WTC11 (cell line): ENCODE results near the gene MAP6. TPM values are rescaled to one million over a fixed set of nuclear protein-coding genes. Genes with fewer than 3 reads are reported as not detected.

ENCODE experiments used
- ATAC-seq: fragments of 200-7000 bp; cut with Tn5 transposase; 2 replicates; pipeline ENCODE4 v1.10.0; 2021; ENCODE audit warnings: mild to moderate bottlenecking, moderate library complexity
- CTCF ChIA-PET: fragments of 300-600 bp; sonication (Branson Sonifier 250); formaldehyde crosslinking; loops from one replicate; lab custom pipeline; 2021; ENCODE audit warnings: antibody characterized with exemption; lab: Charles Lee
- POLR2A ChIA-PET: fragments of 350-600 bp; sonication (Branson Sonifier 250); formaldehyde crosslinking; loops from one replicate; lab custom pipeline; 2021; ENCODE audit warnings: antibody characterized with exemption; lab: Charles Lee
- DNase-seq: peaks from one replicate; pipeline ENCODE4 v3.0.0; 2021; ENCODE audit warnings: low spot score
- H3K27ac Mint-ChIP-seq: 2 replicates; pipeline ENCODE4 v1.8.0; 2021; ENCODE audit warnings: mixed read lengths
- H3K27me3 Mint-ChIP-seq: 2 replicates; pipeline ENCODE4 v1.8.0; 2021; ENCODE audit warnings: low read depth, mild to moderate bottlenecking, moderate library complexity, mixed read lengths
- H3K36me3 Mint-ChIP-seq: 2 replicates; pipeline ENCODE4 v1.8.0; 2021; ENCODE audit warnings: mixed read lengths
- H3K4me1 Mint-ChIP-seq: 2 replicates; pipeline ENCODE4 v1.8.0; 2022; ENCODE audit warnings: mixed read lengths
- H3K4me3 Mint-ChIP-seq: 2 replicates; pipeline ENCODE4 v1.8.0; 2021; ENCODE audit warnings: mild to moderate bottlenecking, moderate library complexity, mixed read lengths
- H3K9me3 Mint-ChIP-seq: 2 replicates; pipeline ENCODE4 v1.8.0; 2021; ENCODE audit warnings: mixed read lengths
- ATF6 ChIP-seq: sonication (generic); formaldehyde crosslinking; IDR thresholded peaks from 2 replicates; pipeline ENCODE4 v1.8.1; 2023; ENCODE audit warnings: mild to moderate bottlenecking, missing genetic modification reagents
- CTCF ChIP-seq: fragments of 200-600 bp; IDR thresholded peaks from 2 replicates; pipeline ENCODE4 v1.8.0; 2022; ENCODE audit warnings: antibody characterized with exemption
- ERG ChIP-seq: fragments of 250-450 bp; sonication (Bioruptor Pico); IDR thresholded peaks from 2 replicates; pipeline ENCODE4 v1.8.0; 2021; ENCODE audit warnings: mild to moderate bottlenecking
- FOXK1 ChIP-seq: sonication (generic); formaldehyde crosslinking; IDR thresholded peaks from 2 replicates; pipeline ENCODE4 v1.8.0; 2022; ENCODE audit warnings: mild to moderate bottlenecking, moderate library complexity, missing genetic modification reagents
- GABPB1 ChIP-seq: sonication (generic); formaldehyde crosslinking; IDR thresholded peaks from 2 replicates; pipeline ENCODE4 v1.8.1; 2023; ENCODE audit warnings: mild to moderate bottlenecking, missing genetic modification reagents
- GRHL2 ChIP-seq: fragments of 250-450 bp; sonication (Bioruptor Pico); IDR thresholded peaks from 2 replicates; pipeline ENCODE4 v1.8.0; 2022; ENCODE audit warnings: mild to moderate bottlenecking, moderate library complexity; ENCODE audit not compliant: insufficient replicate concordance, severe bottlenecking
- HMGA2 ChIP-seq: fragments of 250-450 bp; sonication (Bioruptor Pico); IDR thresholded peaks from 2 replicates; pipeline ENCODE4 v1.4.0; 2021; ENCODE audit warnings: mild to moderate bottlenecking, moderate library complexity
- HMGXB4 ChIP-seq: sonication (generic); formaldehyde crosslinking; IDR thresholded peaks from 2 replicates; pipeline ENCODE4 v1.8.1; 2023; ENCODE audit warnings: mild to moderate bottlenecking, moderate library complexity, missing genetic modification reagents
- IRF1 ChIP-seq: sonication (generic); formaldehyde crosslinking; IDR thresholded peaks from 2 replicates; pipeline ENCODE4 v1.8.0; 2023; ENCODE audit warnings: missing genetic modification reagents
- PRDM15 ChIP-seq: sonication (generic); formaldehyde crosslinking; IDR thresholded peaks from 2 replicates; pipeline ENCODE4 v1.8.0; 2022; ENCODE audit warnings: missing genetic modification reagents
- SOX15 ChIP-seq: fragments of 250-450 bp; sonication (Bioruptor Pico); IDR thresholded peaks from 2 replicates; pipeline ENCODE4 v1.9.0; 2021; ENCODE audit warnings: mild to moderate bottlenecking
- SP1 ChIP-seq: sonication (generic); formaldehyde crosslinking; conservative IDR thresholded peaks from 2 replicates; pipeline ENCODE4 v1.8.1; 2022; ENCODE audit warnings: missing genetic modification reagents
- TEAD4 ChIP-seq: sonication (generic); formaldehyde crosslinking; IDR thresholded peaks from 2 replicates; pipeline ENCODE4 v1.8.0; 2022; ENCODE audit warnings: mild to moderate bottlenecking, missing genetic modification reagents
- USF2 ChIP-seq: sonication (generic); formaldehyde crosslinking; IDR thresholded peaks from 2 replicates; pipeline ENCODE4 v1.8.1; 2023; ENCODE audit warnings: mild to moderate bottlenecking, missing genetic modification reagents, moderate library complexity
- ZNF232 ChIP-seq: sonication (generic); formaldehyde crosslinking; IDR thresholded peaks from 2 replicates; pipeline ENCODE4 v1.8.0; 2022; ENCODE audit warnings: mild to moderate bottlenecking, missing genetic modification reagents
- ZNF281 ChIP-seq: sonication (generic); formaldehyde crosslinking; IDR thresholded peaks from 2 replicates; pipeline ENCODE4 v1.8.0; 2023; ENCODE audit warnings: mild to moderate bottlenecking, missing genetic modification reagents
- ZNF396 ChIP-seq: fragments of 250-450 bp; sonication (Bioruptor Pico); IDR thresholded peaks from 2 replicates; pipeline ENCODE4 v1.8.0; 2021; ENCODE audit warnings: mild to moderate bottlenecking, moderate library complexity, borderline replicate concordance
- ZNF423 ChIP-seq: fragments of 250-450 bp; sonication (Bioruptor Pico); IDR thresholded peaks from 2 replicates; pipeline ENCODE4 v2.1.2; 2022; ENCODE audit warnings: mild to moderate bottlenecking, moderate library complexity
- ZNF512 ChIP-seq: sonication (generic); formaldehyde crosslinking; IDR thresholded peaks from 2 replicates; pipeline ENCODE4 v1.8.1; 2022; ENCODE audit warnings: missing genetic modification reagents, borderline replicate concordance
- total RNA-seq: library from RNA; stranded (reverse); gene quantifications from 3 replicates; pipeline ENCODE4 v1.2.3, GENCODE V29; 2021

MAP6 gene
- total RNA-seq, 1 experiment from 2014 or later = 0.90 TPM

GRCh38 chr11:75706260-75706729, 37.5 kb upstream of the MAP6 start:
- no peak overlapping the region for H3K4me3 Mint-ChIP-seq
- no peak for TF ChIP-seq HMGA2 (CRISPR knock-in tag)
- TF ChIP-seq TEAD4 = no peak
- TF ChIP-seq SP1 = peak; percentile 56; the same call in 1 of the 2 replicates
- no peak for TF ChIP-seq GRHL2
- no peak for TF ChIP-seq ZNF396 (CRISPR knock-in tag)
- TF ChIP-seq ZNF281 = no peak
- TF ChIP-seq HMGXB4 = no peak
- TF ChIP-seq ATF6 (CRISPR knock-in tag) = no peak
- no peak for TF ChIP-seq PRDM15 (CRISPR knock-in tag)
- TF ChIP-seq CTCF = peak; percentile 96
- TF ChIP-seq ZNF423 (CRISPR knock-in tag) = peak; percentile 85
- no peak for TF ChIP-seq USF2 (CRISPR knock-in tag)
- TF ChIP-seq GABPB1 (CRISPR knock-in tag) = peak; percentile 35; the same call in 1 of the 2 replicates
- no peak for TF ChIP-seq IRF1 (CRISPR knock-in tag)
- TF ChIP-seq ZNF512 = no peak
- no peak for TF ChIP-seq FOXK1 (CRISPR knock-in tag)
- TF ChIP-seq ERG (CRISPR knock-in tag) = no peak
- TF ChIP-seq SOX15 (CRISPR knock-in tag) = no peak
- 0 out of 2 replicates have a peak, but pooled peaks have one; percentile 33 for TF ChIP-seq ZNF232 (CRISPR knock-in tag)

More at GRCh38 chr11:75706260-75706729, 37.5 kb upstream of the MAP6 start:
- H3K36me3 Mint-ChIP-seq = peaks cover 6% of the 10 kb centered on the region
- H3K4me1 Mint-ChIP-seq = no peaks in the 10 kb centered on the region
- H3K27me3 Mint-ChIP-seq = peaks cover 19% of the 10 kb centered on the region
- peaks cover 26% of the 10 kb centered on the region for H3K9me3 Mint-ChIP-seq
- DNase-seq (peak; percentile 80), ATAC-seq (peak; percentile 99)
- ChIA-PET CTCF (interaction anchor here (0.6 to 1.6 kb wide), 60 partner anchors 8 to 503 kb away, joined by 3 to 31 read pairs (median 4); partner anchors contain the start of genes DGAT2, MAP6, MOGAT2 and UVRAG), POLR2A (no interaction called here)
- no peak overlapping the region for H3K27ac Mint-ChIP-seq
